ENCODE results near the gene IL1RN.

GRCh38 chr2:113181258-113182051, 54.1 kb downstream of the IL1RN start:
- no peak for TF ChIP-seq MAX (IDR thresholded peaks at IDR 0.05; ENCODE audit: insufficient read depth, insufficient read length)
- TF ChIP-seq MYC (IDR thresholded peaks at IDR 0.05; ENCODE audit: low read depth, low read length): no peak
- no peak for TF ChIP-seq GATA2 (IDR thresholded peaks at IDR 0.05; ENCODE audit: insufficient read depth, insufficient read length, low read depth, low read length)
